K562 (cell line): ENCODE data around the gene DNAJC8.

ENCODE experiments used
- CTCF ChIP-seq, 3 experiments: IDR thresholded peaks in 2 of 3; conservative IDR thresholded peaks in 1 of 3; 2 replicates each; pipeline ENCODE4 v1.5.1; 2011 to 2012; ENCODE audit warnings: low read length in 3 of 3, mild to moderate bottlenecking in 3 of 3, control low read depth in 2 of 3, improper control_type of control experiment in 1 of 3, inconsistent platforms in 1 of 3, low read depth in 1 of 3, mixed read lengths in 1 of 3, moderate library complexity in 1 of 3; ENCODE audit not compliant: insufficient read depth in 2 of 3
- EP300 ChIP-seq: IDR thresholded peaks from 2 replicates; pipeline ENCODE4 v1.6.1; 2012; ENCODE audit warnings: low read length, improper control_type of control experiment
- NFE2L1 ChIP-seq: fragments of 450-650 bp; IDR thresholded peaks from 2 replicates; pipeline ENCODE4 v1.6.1; 2016; ENCODE audit warnings: missing genetic modification characterization, low read depth, mild to moderate bottlenecking, missing compliant biosample characterization, moderate library complexity, borderline replicate concordance
- RFX5 ChIP-seq: IDR thresholded peaks from 2 replicates; pipeline ENCODE4 v1.6.1; 2011; ENCODE audit warnings: low read depth, mild to moderate bottlenecking, improper control_type of control experiment, low read length
- TAF1 ChIP-seq: IDR thresholded peaks from 2 replicates; pipeline ENCODE4 v1.6.1; 2011; ENCODE audit warnings: mild to moderate bottlenecking, low read length, moderate library complexity; ENCODE audit not compliant: insufficient read depth, control insufficient read depth, severe bottlenecking; ENCODE audit errors: extremely low read depth
- TF ChIP-seq, protein P1 (sequence below), 2 experiments: fragments of 450-650 bp in 1 of 2; sonication (generic) in 1 of 2; formaldehyde crosslinking in 1 of 2; IDR thresholded peaks in 1 of 2; conservative IDR thresholded peaks in 1 of 2; 2 replicates each; pipeline versions ENCODE4 v1.6.1 to v1.8.1; 2016 to 2023; ENCODE audit warnings: mild to moderate bottlenecking in 2 of 2, moderate library complexity in 2 of 2, inconsistent platforms in 1 of 2, missing genetic modification reagents in 1 of 2

DNA sequence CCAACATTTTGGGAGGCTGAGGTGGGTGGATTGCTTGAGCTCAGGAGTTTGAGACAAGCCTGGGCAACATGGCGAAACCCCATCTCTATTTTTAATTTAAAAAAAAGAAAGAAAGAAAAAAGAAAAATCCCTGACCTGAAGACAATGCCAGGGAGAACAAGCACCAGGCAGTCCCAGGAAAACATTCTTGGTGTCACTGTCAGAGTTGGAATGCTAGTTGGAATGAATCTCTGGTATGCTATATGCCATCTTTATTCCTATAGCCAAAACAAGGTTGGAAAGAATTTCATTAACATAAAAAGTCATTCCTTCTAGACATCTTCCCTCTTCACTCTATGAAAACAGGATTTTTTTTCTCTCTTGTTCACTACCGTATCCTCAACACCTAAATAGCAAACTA lies 2.8 kb downstream of the DNAJC8 start:
- TF ChIP-seq EP300, result no peak
- TF ChIP-seq CTCF (IDR thresholded peaks at IDR 0.05 in 2 of 3, conservative IDR thresholded peaks at IDR 0.05 in 1 of 3; ENCODE audit: insufficient read depth in 2 of 3, low read depth in 1 of 3, low read length in 3 of 3), result no peak
- TF ChIP-seq, protein P1, sequence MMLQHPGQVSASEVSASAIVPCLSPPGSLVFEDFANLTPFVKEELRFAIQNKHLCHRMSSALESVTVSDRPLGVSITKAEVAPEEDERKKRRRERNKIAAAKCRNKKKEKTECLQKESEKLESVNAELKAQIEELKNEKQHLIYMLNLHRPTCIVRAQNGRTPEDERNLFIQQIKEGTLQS (IDR thresholded peaks at IDR 0.05), result no peak
- TF ChIP-seq, protein P1 (CRISPR knock-in tag; conservative IDR thresholded peaks at IDR 0.05), result no peak
- no peak for TF ChIP-seq RFX5
- TF ChIP-seq NFE2L1, result no peak
- TF ChIP-seq TAF1, result no peak
